IPS DF 6.9 (cell line): Measurements from ENCODE around the gene OSBPL3.
"Not testable (repeated sequence)": the region's sequence is repeated elsewhere in the genome, so short reads cannot be mapped to it uniquely, and the experiment has no call there.

ENCODE experiments used
- DNase-seq: peaks from one replicate; pipeline ENCODE4 v3.0.0-alpha.2; 2013; ENCODE audit warnings: low read depth, low spot score
- H3K27ac ChIP-seq: one replicate; pipeline ENCODE4 v1.5.1; 2013; ENCODE audit warnings: low read length, control low read depth
- H3K27me3 ChIP-seq: 2 replicates; pipeline ENCODE4 v1.6.1; 2013; ENCODE audit warnings: mild to moderate bottlenecking, low read length; ENCODE audit not compliant: control insufficient read depth, insufficient read depth
- H3K36me3 ChIP-seq: 2 replicates; pipeline ENCODE4 v1.6.1; 2013; ENCODE audit warnings: low read length; ENCODE audit not compliant: control insufficient read depth, insufficient read depth
- H3K4me1 ChIP-seq: 2 replicates; pipeline ENCODE4 v1.6.1; 2013; ENCODE audit warnings: low read length; ENCODE audit not compliant: control insufficient read depth, insufficient read depth
- H3K4me3 ChIP-seq: 2 replicates; pipeline ENCODE4 v1.5.1; 2013; ENCODE audit warnings: mild to moderate bottlenecking, low read length
- H3K9me3 ChIP-seq: 2 replicates; pipeline ENCODE4 v1.6.1; 2013; ENCODE audit warnings: low read length, inconsistent platforms; ENCODE audit not compliant: control insufficient read depth, insufficient read depth
- WGBS: extraction: QIAGEN DNeasy Blood & Tissue Kit; methylation state at CpG from one replicate; pipeline ENCODE4 v1.1.7; 2013; ENCODE audit warnings: mixed read lengths, missing lambda C conversion rate; ENCODE audit not compliant: insufficient read length, insufficient coverage; 5-methylcytosine and 5-hydroxymethylcytosine counted together

The OSBPL3 gene

DNA sequence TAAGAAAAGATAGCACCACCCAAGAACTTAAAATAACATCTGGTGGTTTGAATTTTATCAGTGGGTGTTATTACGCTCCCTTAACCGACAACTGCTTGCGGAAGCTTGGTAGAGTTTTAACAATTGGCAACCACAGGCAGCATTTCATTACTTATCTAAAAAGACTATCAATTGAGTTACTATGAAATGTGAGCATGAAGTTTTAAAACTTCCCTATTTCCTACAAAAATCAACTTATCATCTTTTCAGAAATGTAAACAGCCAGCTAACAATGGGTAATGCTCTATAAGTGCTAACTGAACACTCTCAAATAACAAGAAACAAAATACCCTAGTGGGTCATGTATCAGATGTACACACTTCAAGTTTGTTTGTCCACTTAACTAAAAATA, 68.8 kb downstream of the OSBPL3 start:
- Histone ChIP-seq H3K9me3 (no peaks in the 10 kb centered on the region), H3K4me3 (no peak overlapping the region), H3K27me3 (no peaks in the 10 kb centered on the region), H3K4me1 (no peaks in the 10 kb centered on the region), H3K27ac (no peak overlapping the region), H3K36me3 (no peaks in the 10 kb centered on the region)
- DNase-seq = no peak
- no CpG with 5 or more reads among the region's 3 CpGs for WGBS

DNA sequence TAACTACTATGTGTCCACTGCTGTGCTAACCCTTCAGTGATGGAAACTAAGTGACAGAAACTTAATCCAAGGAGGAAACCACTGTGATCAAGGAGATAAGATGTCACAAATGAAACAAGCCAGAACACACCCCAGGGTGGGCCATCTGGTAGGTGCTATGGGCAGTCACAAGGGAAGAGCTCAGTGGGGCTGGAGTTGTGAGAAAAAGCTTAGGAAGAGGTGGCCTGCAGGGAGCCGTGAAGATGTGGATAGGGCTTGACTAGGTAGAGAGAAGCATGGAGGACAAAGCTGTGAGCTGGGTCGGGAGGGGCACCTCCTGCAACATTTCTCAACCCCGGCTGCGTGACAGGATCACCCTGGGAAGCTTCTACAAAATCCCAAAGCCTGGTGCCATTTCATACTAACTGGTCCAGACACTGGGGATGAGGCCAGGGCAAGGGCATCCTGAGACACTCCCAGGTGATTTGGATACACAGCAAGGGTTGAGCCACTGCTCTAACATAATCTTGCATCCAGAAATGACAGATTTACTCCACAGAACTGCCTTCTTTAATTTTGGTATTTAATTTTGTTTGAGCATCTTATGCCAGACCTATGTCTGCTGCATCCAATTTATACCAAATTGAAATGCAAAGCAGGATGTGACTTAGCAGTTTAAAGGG, 69.3 kb downstream of the OSBPL3 start:
- no peaks in the 10 kb centered on the region for H3K36me3 ChIP-seq
- no peak overlapping the region for H3K27ac ChIP-seq
- H3K4me1 ChIP-seq = no peaks in the 10 kb centered on the region
- H3K9me3 ChIP-seq = no peaks in the 10 kb centered on the region
- no CpG with 5 or more reads among the region's 4 CpGs for WGBS
- no peaks in the 10 kb centered on the region for H3K27me3 ChIP-seq
- no peak for DNase-seq
- no peak overlapping the region for H3K4me3 ChIP-seq

DNA sequence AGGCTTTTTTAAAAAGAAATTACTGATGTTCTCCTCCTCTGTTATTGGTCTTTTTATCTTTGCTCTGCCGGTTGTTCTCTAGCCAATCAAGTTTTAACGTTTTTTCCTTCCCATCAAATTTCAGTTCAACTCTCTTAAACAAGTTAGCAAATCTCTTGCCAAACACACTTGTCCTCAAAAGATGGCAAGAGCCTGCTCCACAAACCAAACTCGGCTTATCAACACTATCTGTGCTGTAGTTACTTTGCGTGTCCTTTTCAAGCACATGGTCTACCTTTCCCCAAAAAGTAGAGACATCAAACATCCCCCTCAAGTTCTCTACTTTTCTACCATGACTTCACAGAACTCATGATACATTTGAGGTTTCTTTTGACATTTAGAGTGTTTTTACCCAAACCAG, 71.3 kb downstream of the OSBPL3 start:
- DNase-seq = no peak
- no peaks in the 10 kb centered on the region for H3K27me3 ChIP-seq
- WGBS = no CpG with 5 or more reads among the region's 4 CpGs
- H3K36me3 ChIP-seq = no peaks in the 10 kb centered on the region
- H3K4me1 ChIP-seq = no peaks in the 10 kb centered on the region
- H3K27ac ChIP-seq = no peak overlapping the region
- H3K4me3 ChIP-seq = no peak overlapping the region
- no peaks in the 10 kb centered on the region for H3K9me3 ChIP-seq

DNA sequence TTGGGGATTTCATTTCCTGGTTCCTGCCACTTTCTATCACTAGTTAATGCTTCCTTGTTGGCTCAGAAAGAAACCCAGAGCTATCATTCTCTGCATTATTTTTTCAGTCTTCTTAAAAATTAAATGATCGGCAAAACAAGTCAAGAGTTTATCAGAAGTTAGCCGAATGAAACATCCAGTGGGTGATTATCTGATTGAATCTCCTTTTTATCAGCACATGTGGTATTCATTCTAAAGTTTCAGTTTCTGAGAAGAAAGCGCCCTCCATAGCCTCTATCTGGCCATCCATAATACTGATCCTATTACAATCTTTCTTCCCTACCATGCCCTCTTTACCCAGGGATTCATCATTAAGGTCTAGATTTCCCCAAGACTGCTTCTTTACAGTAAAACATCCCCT, 71.8 kb downstream of the OSBPL3 start:
- Histone ChIP-seq H3K4me1 (no peaks in the 10 kb centered on the region), H3K36me3 (no peaks in the 10 kb centered on the region), H3K27ac (no peak overlapping the region), H3K9me3 (no peaks in the 10 kb centered on the region), H3K27me3 (no peaks in the 10 kb centered on the region), H3K4me3 (no peak overlapping the region)
- no peak for DNase-seq
- WGBS = no CpG with 5 or more reads among the region's 3 CpGs

DNA sequence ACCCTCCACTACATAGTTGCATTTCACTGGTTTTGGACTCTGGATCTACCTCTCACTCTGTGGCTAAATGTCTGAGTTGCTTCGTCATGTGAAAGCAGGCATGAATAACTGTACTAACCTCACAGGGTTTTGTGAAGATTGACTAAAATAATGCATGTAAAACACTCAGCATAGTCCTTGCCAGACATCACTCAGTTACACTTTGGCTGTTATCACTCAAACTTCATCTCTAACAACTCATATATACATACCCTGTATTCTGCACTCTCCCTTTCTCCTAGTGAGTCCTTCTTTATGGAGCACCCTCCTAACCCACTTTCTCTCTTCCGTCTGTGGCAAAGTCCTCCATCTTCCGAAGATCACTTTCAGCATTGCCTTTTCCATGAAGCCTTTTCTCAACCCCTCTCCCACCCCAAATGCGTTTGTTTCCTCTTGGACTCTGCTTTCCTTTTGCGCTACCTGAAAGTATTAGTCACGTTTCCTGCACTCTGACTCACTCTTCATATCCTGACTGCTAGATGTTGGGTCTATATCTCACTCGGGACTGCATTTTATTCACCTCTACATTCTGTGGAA, 72.6 kb downstream of the OSBPL3 start:
- no peaks in the 10 kb centered on the region for H3K36me3 ChIP-seq
- no CpG with 5 or more reads among the region's 7 CpGs for WGBS
- H3K9me3 ChIP-seq = no peaks in the 10 kb centered on the region
- H3K4me1 ChIP-seq = no peaks in the 10 kb centered on the region
- no peaks in the 10 kb centered on the region for H3K27me3 ChIP-seq
- no peak for DNase-seq
- H3K4me3 ChIP-seq = no peak overlapping the region
- H3K27ac ChIP-seq = no peak overlapping the region

DNA sequence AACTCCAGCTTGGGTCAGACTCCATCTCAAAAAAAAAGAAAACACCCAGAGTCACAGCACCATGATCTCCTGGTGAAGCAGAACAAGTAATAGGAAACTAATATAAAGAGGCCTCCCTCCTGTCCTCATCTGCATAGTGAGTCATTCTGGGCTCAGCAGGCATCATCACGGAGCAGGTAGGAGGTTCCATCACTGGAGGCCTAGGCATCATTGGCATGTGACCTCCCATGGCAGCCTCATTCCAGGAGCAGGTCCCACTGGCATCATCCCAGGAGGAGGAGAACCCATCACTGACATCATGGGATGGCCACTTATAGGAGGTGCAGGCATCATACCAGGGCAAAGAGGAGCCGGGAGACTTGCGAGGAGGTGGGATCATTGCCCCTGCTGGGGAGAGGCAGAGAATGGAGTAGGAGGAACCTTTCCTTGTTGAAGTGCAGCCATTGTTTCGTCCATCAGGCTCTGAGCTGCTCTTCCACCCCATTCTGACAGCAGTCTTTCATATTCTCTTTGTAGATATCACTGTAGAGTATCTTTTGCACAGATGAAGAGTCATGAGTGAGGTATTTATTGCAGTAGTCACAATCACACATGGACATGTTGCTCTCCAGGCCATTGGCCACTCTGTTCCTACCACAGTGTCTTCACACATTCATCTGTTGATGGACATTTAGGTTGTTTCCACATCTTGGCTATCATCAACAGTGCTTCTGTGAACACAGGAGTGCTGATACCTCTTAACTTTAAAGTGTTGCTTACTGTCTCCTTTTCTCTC, 73.8 kb downstream of the OSBPL3 start:
- Histone ChIP-seq H3K4me3 (no peak overlapping the region), H3K27ac (no peak overlapping the region), H3K4me1 (no peaks in the 10 kb centered on the region), H3K36me3 (no peaks in the 10 kb centered on the region), H3K9me3 (no peaks in the 10 kb centered on the region), H3K27me3 (no peaks in the 10 kb centered on the region)
- no peak for DNase-seq
- no CpG with 5 or more reads among the region's 4 CpGs for WGBS

DNA sequence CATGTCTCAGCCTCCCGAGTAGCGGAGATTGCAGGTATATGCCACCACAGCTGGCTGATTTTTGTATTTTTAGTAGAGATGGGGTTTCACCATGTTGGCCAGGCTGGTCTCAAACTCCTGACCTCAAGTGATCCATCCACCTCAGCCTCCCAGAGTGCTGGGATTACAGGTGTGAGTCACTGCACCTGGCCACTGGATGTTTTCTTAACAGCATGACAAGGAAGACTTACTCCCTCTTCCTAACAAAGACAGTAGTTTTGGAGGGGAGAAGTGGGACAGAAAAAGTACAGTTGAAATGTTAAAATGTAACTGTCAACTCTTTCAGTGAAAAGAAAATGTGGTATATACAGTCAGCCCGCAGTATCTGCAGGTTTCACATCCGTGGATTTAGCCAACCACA, 76.0 kb downstream of the OSBPL3 start:
- H3K4me1 ChIP-seq, H3K4me3 ChIP-seq: not testable (repeated sequence)

DNA sequence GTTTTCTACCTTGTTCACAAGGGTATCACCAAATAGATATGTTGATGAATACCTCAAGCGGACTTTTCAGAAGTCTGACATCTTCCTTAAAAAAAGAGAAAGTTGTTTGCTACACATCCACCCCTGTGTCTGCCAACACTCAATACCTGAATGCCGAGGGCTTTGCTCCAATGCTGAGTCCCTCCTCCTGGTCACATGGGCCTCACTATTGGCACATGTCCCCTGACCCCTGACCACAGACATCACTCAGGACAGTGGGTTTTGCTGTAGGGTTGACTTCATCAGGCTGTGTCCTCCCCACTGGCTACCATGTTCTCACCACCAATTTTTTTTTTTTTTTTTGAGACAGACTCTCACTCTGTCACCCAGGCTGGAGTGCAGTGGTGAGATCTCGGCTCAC, 76.4 kb downstream of the OSBPL3 start:
- no peak for DNase-seq
- H3K4me1 ChIP-seq = no peaks in the 10 kb centered on the region
- no peaks in the 10 kb centered on the region for H3K36me3 ChIP-seq
- H3K9me3 ChIP-seq = no peaks in the 10 kb centered on the region
- H3K27ac ChIP-seq = no peak overlapping the region
- WGBS = no CpG with 5 or more reads among the region's 3 CpGs
- no peak overlapping the region for H3K4me3 ChIP-seq
- no peaks in the 10 kb centered on the region for H3K27me3 ChIP-seq

More for the DNA sequence above, 76.0 kb downstream of the OSBPL3 start:
- not testable (repeated sequence) for H3K27ac ChIP-seq, H3K36me3 ChIP-seq, H3K9me3 ChIP-seq, DNase-seq, H3K27me3 ChIP-seq
- no CpG with 5 or more reads among the region's 4 CpGs for WGBS

DNA sequence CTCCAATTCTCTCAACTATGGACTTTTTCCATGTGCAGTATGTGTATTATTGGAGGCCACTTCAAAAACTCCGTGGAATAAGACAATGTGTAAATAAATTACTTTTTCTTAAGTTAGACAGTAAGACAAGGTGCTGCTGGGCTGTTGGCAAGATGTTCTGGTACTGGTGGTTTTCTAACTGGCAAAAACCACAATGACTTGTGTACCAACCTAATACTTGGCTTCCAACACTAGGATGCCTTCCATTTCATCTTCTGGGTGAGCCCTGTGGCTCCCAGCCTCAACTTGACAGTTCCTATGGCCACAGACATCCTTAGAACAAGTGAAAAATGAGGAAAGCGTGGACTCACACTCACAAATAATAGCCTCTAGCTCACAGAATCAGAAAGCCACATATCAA, 77.0 kb downstream of the OSBPL3 start:
- Histone ChIP-seq H3K27me3 (no peaks in the 10 kb centered on the region; the same call in 1 of the 2 replicates), H3K4me1 (no peaks in the 10 kb centered on the region), H3K36me3 (no peaks in the 10 kb centered on the region), H3K4me3 (no peak overlapping the region), H3K9me3 (no peaks in the 10 kb centered on the region), H3K27ac (no peak overlapping the region)
- DNase-seq = no peak
- WGBS = no CpG with 5 or more reads among the region's 2 CpGs

DNA sequence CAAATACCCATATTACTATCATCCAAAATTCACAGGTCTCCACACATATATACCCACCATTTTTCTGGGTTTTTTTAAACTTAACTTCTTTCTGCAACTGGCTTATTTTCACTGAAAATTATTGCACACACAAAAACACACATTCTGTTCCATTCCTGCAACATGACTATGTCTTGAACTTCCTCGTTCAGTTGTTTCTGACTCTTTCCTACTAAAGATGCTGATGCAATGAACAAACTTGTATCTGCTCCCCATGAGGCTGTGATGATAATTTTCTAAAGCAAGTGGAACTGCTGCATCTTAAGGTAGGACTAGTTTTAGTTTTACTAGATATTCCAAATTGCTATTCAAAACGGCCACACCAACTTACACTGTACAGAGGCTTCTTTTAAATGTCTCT, 77.7 kb downstream of the OSBPL3 start:
- WGBS = no CpG with 5 or more reads among the region's 2 CpGs
- H3K4me1 ChIP-seq = no peaks in the 10 kb centered on the region
- DNase-seq = no peak

More for the DNA sequence above, 77.7 kb downstream of the OSBPL3 start:
- no peak overlapping the region for H3K27ac ChIP-seq
- H3K27me3 ChIP-seq = no peaks in the 10 kb centered on the region; the same call in 1 of the 2 replicates
- no peaks in the 10 kb centered on the region for H3K9me3 ChIP-seq
- no peaks in the 10 kb centered on the region for H3K36me3 ChIP-seq
- H3K4me3 ChIP-seq = no peak overlapping the region
